ENCODE results near the gene ARRB1.
A peak's percentile ranks its signal among the peaks of the same experiment; 100 is the strongest.

The ARRB1 gene

GRCh38 chr11:75394085-75394840, 42.8 kb upstream of the ARRB1 start:
- H3K27ac ChIP-seq: no peak overlapping the region
- no peaks in the 10 kb centered on the region for H3K27me3 ChIP-seq (ENCODE audit: control insufficient read depth, insufficient read depth, low read length)
- no peak overlapping the region for H3K9ac ChIP-seq
- H3K4me3 ChIP-seq (ENCODE audit: low read depth, low read length): no peak overlapping the region
- H2AFZ ChIP-seq: no peak overlapping the region
- H3K4me1 ChIP-seq: no peaks in the 10 kb centered on the region
- no peaks in the 10 kb centered on the region for H3K9me3 ChIP-seq (ENCODE audit: control insufficient read depth, low read length)
- no peak overlapping the region for H3K4me2 ChIP-seq (ENCODE audit: low read length)
- no peaks in the 10 kb centered on the region for H3K36me3 ChIP-seq (ENCODE audit: control insufficient read depth, insufficient read depth, low read length)
- TF ChIP-seq CTCF (IDR thresholded peaks at IDR 0.05): no peak
- no peaks in the 10 kb centered on the region for H3K79me2 ChIP-seq

DNA sequence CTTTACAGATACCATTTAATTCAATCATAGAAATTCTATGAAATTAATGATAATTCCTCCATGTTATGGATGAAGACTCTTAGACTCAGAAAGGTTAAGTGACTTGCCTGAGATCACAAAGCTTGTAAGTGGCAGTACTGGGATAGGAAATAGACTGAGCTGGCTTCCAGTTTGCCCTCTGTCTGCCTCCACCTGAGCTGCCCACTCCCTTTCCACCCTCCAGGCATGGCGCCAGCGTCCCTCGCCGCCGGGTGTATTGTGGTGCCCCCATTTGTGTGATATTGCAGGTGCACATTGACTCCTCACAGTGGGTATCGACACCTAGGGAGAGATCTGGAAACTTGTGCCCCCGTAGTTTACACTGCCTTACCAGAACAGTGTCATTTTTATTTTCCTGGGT, 38.5 kb upstream of the ARRB1 start:
- H3K27me3 ChIP-seq (ENCODE audit: control insufficient read depth, insufficient read depth, low read length): no peaks in the 10 kb centered on the region
- no peak overlapping the region for H3K27ac ChIP-seq
- no peak overlapping the region for H3K4me2 ChIP-seq (ENCODE audit: low read length)
- no peak overlapping the region for H3K9ac ChIP-seq
- no peaks in the 10 kb centered on the region for H3K36me3 ChIP-seq (ENCODE audit: control insufficient read depth, insufficient read depth, low read length)
- H3K4me1 ChIP-seq: no peaks in the 10 kb centered on the region
- H2AFZ ChIP-seq: no peak overlapping the region
- TF ChIP-seq CTCF (IDR thresholded peaks at IDR 0.05): no peak
- H3K9me3 ChIP-seq (ENCODE audit: control insufficient read depth, low read length): no peaks in the 10 kb centered on the region
- no peaks in the 10 kb centered on the region for H3K79me2 ChIP-seq
- H3K4me3 ChIP-seq (ENCODE audit: low read depth, low read length): no peak overlapping the region

GRCh38 chr11:75389276-75389605, 37.8 kb upstream of the ARRB1 start:
- Histone ChIP-seq H3K79me2 (no peaks in the 10 kb centered on the region), H3K9me3 (ENCODE audit: control insufficient read depth, low read length) (no peaks in the 10 kb centered on the region), H3K36me3 (ENCODE audit: control insufficient read depth, insufficient read depth, low read length) (no peaks in the 10 kb centered on the region), H3K4me3 (ENCODE audit: low read depth, low read length) (no peak overlapping the region), H3K9ac (no peak overlapping the region), H3K4me1 (no peaks in the 10 kb centered on the region), H3K4me2 (ENCODE audit: low read length) (no peak overlapping the region), H3K27me3 (ENCODE audit: control insufficient read depth, insufficient read depth, low read length) (no peaks in the 10 kb centered on the region), H2AFZ (no peak overlapping the region), H3K27ac (no peak overlapping the region)
- no peak for TF ChIP-seq CTCF (IDR thresholded peaks at IDR 0.05)

DNA sequence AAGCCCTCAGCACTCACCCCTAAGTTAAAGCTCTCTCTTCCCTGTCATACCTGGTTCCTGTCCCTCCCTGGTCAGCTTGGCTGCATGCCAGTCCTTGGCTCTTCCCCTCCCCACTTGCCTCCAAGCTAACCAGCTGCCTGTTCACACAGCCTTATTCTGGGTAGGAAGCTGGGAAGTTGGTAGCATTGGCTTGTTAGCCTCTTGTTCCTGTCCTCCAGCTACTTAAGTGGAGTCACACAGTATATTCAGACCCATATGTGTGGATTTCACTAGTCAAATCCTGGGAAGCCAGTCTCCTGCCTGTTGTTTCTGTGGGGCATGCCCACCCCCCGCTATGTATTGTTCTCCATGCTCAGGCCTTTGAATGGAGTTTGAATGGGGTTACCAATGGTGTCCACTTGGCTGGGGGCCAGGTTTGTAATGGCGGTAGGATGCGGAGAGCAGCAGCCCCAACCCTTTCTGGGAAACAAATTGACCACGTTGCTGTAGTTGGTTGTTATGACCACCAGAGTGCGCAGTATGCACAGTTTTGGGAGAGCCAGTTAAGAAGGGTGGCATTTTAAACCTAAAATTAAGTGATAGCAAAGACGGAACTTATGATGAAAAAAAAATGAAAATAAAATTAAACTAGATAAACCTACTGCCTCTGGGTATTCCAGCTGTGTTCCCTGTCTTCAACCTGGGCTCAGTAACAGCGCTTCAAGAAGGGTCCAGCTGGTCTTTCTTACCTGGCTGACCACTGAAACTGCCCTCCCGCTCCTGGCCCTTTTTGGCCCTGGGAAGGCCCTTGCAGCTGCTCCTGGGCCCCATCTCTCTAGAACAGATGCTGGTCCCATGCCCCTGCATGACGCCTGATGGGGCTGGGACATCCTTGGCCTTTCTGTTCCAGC, 37.2 kb upstream of the ARRB1 start:
- Histone ChIP-seq H3K79me2 (no peaks in the 10 kb centered on the region), H3K36me3 (ENCODE audit: control insufficient read depth, insufficient read depth, low read length) (no peaks in the 10 kb centered on the region), H3K9ac (no peak overlapping the region), H3K27me3 (ENCODE audit: control insufficient read depth, insufficient read depth, low read length) (no peaks in the 10 kb centered on the region), H3K9me3 (ENCODE audit: control insufficient read depth, low read length) (no peaks in the 10 kb centered on the region), H2AFZ (no peak overlapping the region), H3K27ac (no peak overlapping the region), H3K4me2 (ENCODE audit: low read length) (no peak overlapping the region), H3K4me3 (ENCODE audit: low read depth, low read length) (no peak overlapping the region), H3K4me1 (no peaks in the 10 kb centered on the region)
- peak; percentile 69 for TF ChIP-seq CTCF (IDR thresholded peaks at IDR 0.05)

Measured in parathyroid adenoma (tissue), 2 donors.